ENCODE measurements around the gene POLRMT.

DNA sequence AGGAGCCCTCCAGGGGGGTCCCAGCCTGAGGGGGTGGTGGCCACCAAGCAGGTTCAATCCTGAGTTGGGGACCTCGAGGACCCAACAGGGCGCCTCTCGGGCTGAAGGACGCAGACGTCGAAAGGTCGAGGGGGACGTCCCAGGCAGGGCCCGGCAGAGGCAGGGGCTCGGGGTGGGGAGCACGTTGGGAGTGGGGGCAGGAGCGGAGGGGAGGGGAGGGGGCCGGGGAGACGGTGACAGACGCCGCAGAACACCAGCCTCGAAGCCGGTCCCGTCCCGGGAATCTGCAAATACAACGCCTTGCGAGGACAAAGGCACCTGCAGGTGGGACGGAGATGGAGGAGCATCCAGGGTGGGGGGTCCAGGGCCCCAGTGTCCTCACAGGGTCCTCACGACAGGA lies 10.4 kb upstream of the POLRMT start:
- TF ChIP-seq, protein P1, sequence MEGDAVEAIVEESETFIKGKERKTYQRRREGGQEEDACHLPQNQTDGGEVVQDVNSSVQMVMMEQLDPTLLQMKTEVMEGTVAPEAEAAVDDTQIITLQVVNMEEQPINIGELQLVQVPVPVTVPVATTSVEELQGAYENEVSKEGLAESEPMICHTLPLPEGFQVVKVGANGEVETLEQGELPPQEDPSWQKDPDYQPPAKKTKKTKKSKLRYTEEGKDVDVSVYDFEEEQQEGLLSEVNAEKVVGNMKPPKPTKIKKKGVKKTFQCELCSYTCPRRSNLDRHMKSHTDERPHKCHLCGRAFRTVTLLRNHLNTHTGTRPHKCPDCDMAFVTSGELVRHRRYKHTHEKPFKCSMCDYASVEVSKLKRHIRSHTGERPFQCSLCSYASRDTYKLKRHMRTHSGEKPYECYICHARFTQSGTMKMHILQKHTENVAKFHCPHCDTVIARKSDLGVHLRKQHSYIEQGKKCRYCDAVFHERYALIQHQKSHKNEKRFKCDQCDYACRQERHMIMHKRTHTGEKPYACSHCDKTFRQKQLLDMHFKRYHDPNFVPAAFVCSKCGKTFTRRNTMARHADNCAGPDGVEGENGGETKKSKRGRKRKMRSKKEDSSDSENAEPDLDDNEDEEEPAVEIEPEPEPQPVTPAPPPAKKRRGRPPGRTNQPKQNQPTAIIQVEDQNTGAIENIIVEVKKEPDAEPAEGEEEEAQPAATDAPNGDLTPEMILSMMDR (IDR thresholded peaks at IDR 0.05) = no peak
- TF ChIP-seq POLR2A (IDR thresholded peaks at IDR 0.05) = no peak
